ENCODE data around the gene XPO1.
"Not testable (repeated sequence)": the region's sequence is repeated elsewhere in the genome, so short reads cannot be mapped to it uniquely, and the experiment has no call there.

XPO1 gene, protein sequence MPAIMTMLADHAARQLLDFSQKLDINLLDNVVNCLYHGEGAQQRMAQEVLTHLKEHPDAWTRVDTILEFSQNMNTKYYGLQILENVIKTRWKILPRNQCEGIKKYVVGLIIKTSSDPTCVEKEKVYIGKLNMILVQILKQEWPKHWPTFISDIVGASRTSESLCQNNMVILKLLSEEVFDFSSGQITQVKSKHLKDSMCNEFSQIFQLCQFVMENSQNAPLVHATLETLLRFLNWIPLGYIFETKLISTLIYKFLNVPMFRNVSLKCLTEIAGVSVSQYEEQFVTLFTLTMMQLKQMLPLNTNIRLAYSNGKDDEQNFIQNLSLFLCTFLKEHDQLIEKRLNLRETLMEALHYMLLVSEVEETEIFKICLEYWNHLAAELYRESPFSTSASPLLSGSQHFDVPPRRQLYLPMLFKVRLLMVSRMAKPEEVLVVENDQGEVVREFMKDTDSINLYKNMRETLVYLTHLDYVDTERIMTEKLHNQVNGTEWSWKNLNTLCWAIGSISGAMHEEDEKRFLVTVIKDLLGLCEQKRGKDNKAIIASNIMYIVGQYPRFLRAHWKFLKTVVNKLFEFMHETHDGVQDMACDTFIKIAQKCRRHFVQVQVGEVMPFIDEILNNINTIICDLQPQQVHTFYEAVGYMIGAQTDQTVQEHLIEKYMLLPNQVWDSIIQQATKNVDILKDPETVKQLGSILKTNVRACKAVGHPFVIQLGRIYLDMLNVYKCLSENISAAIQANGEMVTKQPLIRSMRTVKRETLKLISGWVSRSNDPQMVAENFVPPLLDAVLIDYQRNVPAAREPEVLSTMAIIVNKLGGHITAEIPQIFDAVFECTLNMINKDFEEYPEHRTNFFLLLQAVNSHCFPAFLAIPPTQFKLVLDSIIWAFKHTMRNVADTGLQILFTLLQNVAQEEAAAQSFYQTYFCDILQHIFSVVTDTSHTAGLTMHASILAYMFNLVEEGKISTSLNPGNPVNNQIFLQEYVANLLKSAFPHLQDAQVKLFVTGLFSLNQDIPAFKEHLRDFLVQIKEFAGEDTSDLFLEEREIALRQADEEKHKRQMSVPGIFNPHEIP (N-terminal part only)

GRCh38 chr2:61538200-61538919 lies at the start of gene XPO1:
Gene XPO1, minus strand, starts transcription at chr2:61538356. Its CDS starts 4,459 bp downstream, at chr2:61533897.
- DNase-seq, result peak; percentile 100

- not testable (repeated sequence) for DNase-seq
Observed at GRCh38 chr2:61586928-61587327, 48.8 kb upstream of the XPO1 start.

GRCh38 chr2:61585383-61585782 lies 47.2 kb upstream of the XPO1 start:
- no peak for DNase-seq

GRCh38 chr2:61584368-61584767 lies 46.2 kb upstream of the XPO1 start:
- DNase-seq, result not testable (repeated sequence)

- no peak for DNase-seq
Observed at GRCh38 chr2:61582165-61582564, 44.0 kb upstream of the XPO1 start.

- no peak for DNase-seq
Observed at GRCh38 chr2:61581716-61582115, 43.6 kb upstream of the XPO1 start.

DNA sequence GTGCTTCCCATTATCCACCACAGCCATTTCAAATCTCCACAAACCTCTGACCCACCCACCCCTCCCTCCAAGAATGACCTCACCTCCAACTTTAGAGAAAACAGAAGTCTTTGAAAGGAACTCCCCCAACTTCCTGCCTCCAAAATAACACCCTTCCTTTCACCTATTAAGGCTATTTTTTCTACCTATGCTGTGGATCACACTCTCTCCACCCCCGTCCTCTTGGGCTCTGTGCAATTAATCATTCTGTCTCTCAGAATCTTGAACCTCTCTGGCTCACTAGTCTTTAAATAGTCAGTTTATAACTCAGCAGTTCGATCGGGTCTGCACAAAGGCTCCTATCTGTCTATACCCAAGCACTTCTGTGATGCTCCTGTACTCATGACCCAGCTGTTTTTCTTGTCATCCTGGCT lies 37.3 kb upstream of the XPO1 start:
- no peak for DNase-seq

GRCh38 chr2:61566566-61566965 lies 28.4 kb upstream of the XPO1 start:
- no peak for DNase-seq

GRCh38 chr2:61562615-61563014 lies 24.5 kb upstream of the XPO1 start:
- no peak for DNase-seq

- DNase-seq, result no peak
Observed at GRCh38 chr2:61558160-61558559, 20.0 kb upstream of the XPO1 start.

GRCh38 chr2:61557381-61557780 lies 19.2 kb upstream of the XPO1 start:
- no peak for DNase-seq

- DNase-seq, result no peak
Observed at GRCh38 chr2:61554604-61555003, 16.4 kb upstream of the XPO1 start.

- DNase-seq, result no peak
Observed at GRCh38 chr2:61550375-61551209, 12.4 kb upstream of the XPO1 start.

- no peak for DNase-seq
Observed at GRCh38 chr2:61549546-61549945, 11.4 kb upstream of the XPO1 start.

- DNase-seq, result no peak
Observed at GRCh38 chr2:61543062-61543461, 4.9 kb upstream of the XPO1 start.

- DNase-seq, result not testable (repeated sequence)
Observed at GRCh38 chr2:61540167-61540566, 2.0 kb upstream of the XPO1 start.

- DNase-seq, result peak; percentile 67 to 83
Observed at GRCh38 chr2:61538920-61539520, 864 bp upstream of the XPO1 start.

DNA sequence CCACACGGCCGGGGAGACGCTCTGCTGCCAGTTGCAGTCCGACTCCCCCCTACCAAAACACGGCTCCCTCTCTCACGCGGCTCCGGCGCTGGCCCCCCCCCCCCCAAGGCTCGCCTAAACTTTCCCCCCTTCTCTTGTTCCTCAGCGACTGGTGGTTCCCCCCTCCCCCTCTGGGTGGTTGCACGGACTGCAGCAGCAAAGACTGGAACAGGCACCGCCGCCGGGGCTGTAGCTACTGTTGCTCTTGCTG lies 281 bp downstream of the XPO1 start:
- no peak for DNase-seq

DNA sequence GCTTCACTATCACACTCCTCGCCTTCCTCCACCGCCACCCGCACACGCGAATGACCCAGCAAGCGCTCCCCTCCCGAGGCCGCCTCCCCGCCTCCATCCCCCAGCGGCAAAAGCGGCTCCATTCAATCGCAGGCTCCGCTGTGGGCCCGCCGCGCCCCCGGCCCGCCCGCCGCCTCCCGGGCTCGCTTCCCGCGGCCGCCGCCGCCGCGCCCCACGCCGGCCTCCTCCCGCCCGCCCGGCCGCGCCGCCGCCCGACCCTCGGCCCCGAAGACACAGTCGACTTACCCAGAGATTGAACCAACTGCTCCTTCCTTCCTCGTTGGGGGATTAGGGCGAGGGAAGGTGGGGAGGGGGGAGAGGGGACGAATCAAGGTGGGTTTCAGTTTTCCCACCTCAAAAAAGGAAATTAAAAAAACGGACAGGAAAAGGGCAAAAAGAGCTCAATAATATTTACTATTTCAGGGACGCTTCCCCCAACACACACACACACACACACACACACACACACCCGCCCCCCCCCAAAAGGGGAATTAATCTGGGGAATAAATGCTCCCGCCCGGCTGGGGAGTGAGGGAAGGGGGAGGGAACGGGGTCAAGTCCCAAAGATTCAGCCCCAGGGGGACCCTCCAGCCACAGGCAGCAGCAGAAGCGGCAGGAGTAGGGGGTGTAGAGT lies 743 bp downstream of the XPO1 start:
- peak; percentile 36 to 65 for DNase-seq

DNA sequence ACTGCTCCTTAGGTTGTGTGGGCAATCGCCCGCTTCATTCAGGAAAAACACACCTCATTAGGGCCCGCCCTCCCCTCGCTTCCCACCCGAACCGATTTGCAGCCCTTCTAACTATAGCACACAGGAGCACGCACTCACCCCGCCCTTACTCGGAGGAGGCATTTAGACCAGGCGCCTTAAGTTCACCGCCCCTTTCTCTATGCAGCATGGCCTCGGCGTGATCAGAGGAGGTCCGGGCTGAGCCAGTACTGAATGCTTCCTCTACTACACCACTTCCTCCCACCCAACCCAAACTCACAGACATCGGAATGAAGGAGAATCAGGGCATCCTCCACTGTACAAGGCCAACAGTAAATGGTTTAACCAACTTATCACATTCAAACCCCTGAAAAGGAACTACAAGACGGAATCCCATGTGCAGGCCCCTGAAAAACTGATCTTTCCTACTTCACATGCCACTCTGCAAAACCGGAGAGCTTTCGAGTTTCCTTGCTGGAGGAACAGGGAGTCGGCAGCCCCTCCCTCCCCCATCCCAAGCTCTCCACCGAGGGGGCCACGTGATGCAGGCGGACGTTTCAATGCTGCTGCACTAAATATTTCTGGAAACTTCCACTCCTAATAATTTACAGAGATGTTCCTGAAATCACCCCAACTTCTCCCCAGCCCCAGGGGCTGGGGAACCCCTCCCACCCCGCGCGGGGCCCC lies 1.4 kb downstream of the XPO1 start:
- peak; percentile 86 to 90 for DNase-seq

Data from NCI-H2081 (cell line).